GM23248 (cell line): ENCODE results near the gene TMEM35B. TPM values are rescaled to one million over a fixed set of nuclear protein-coding genes. Genes with fewer than 3 reads are reported as not detected.

ENCODE experiments used
- DNase-seq: peaks from one replicate; pipeline ENCODE4 v3.0.0-alpha.2; 2015
- H2AFZ ChIP-seq: fragments of 200-600 bp; sonication (generic); 2 replicates; pipeline ENCODE4 v1.6.1; 2016; ENCODE audit warnings: antibody characterized with exemption
- H3F3A ChIP-seq: fragments of 200-600 bp; sonication (generic); 2 replicates; pipeline ENCODE4 v1.6.1; 2016; ENCODE audit warnings: mild to moderate bottlenecking, antibody characterized with exemption, mixed run types; ENCODE audit not compliant: insufficient read depth
- H3K27ac ChIP-seq: fragments of 200-600 bp; sonication (generic); 2 replicates; pipeline ENCODE4 v1.5.1; 2016; ENCODE audit warnings: mild to moderate bottlenecking
- H3K27me3 ChIP-seq: fragments of 200-600 bp; sonication (generic); replicated peaks from 2 replicates; pipeline ENCODE4 v1.6.1; 2016; ENCODE audit warnings: mild to moderate bottlenecking; ENCODE audit not compliant: insufficient read depth
- H3K36me3 ChIP-seq: fragments of 200-600 bp; sonication (generic); 2 replicates; pipeline ENCODE4 v1.6.1; 2016; ENCODE audit warnings: low read depth, mild to moderate bottlenecking
- H3K4me1 ChIP-seq: fragments of 200-600 bp; sonication (generic); 2 replicates; pipeline ENCODE4 v1.6.1; 2016; ENCODE audit warnings: mild to moderate bottlenecking; ENCODE audit not compliant: insufficient read depth
- H3K4me2 ChIP-seq: fragments of 200-600 bp; sonication (generic); one replicate; pipeline ENCODE4 v1.6.1; 2016; ENCODE audit warnings: mild to moderate bottlenecking; ENCODE audit not compliant: unreplicated experiment
- H3K4me3 ChIP-seq: fragments of 200-600 bp; sonication (generic); 2 replicates; pipeline ENCODE4 v1.5.1; 2016; ENCODE audit warnings: mild to moderate bottlenecking
- H3K79me2 ChIP-seq: fragments of 200-600 bp; sonication (generic); 2 replicates; pipeline ENCODE4 v1.6.1; 2016; ENCODE audit warnings: mild to moderate bottlenecking; ENCODE audit not compliant: insufficient read depth
- H3K9ac ChIP-seq: fragments of 200-600 bp; sonication (generic); 2 replicates; pipeline ENCODE4 v1.6.1; 2016; ENCODE audit warnings: mild to moderate bottlenecking
- H3K9me2 ChIP-seq: fragments of 200-600 bp; sonication (generic); 2 replicates; pipeline ENCODE4 v1.6.1; 2016; ENCODE audit warnings: mixed run types, mild to moderate bottlenecking, moderate library complexity; ENCODE audit not compliant: insufficient read depth
- H3K9me3 ChIP-seq: fragments of 200-600 bp; sonication (generic); one replicate; pipeline ENCODE4 v1.6.1; 2017; ENCODE audit warnings: low read depth
- H4K20me1 ChIP-seq: fragments of 200-600 bp; sonication (generic); 2 replicates; pipeline ENCODE4 v1.6.0; 2016; ENCODE audit not compliant: insufficient read depth
- EZH2 ChIP-seq: fragments of 200-600 bp; sonication (generic); IDR thresholded peaks from 2 replicates; pipeline ENCODE4 v1.6.1; 2018; ENCODE audit warnings: antibody characterized with exemption, mild to moderate bottlenecking; ENCODE audit not compliant: insufficient read depth, poor library complexity, severe bottlenecking
- EZH2phosphoT487 ChIP-seq: fragments of 200-600 bp; sonication (generic); IDR thresholded peaks from 2 replicates; pipeline ENCODE4 v1.6.1; 2018; ENCODE audit warnings: antibody characterized with exemption, moderate library complexity, mild to moderate bottlenecking, low read depth; ENCODE audit not compliant: insufficient read depth
- WGBS, 2 experiments: methylation state at CpG; one replicate each; pipeline ENCODE4 v1.1.6; 2015 to 2017; ENCODE audit warnings: low lambda C conversion rate in 2 of 2, low coverage in 1 of 2; ENCODE audit errors: missing lambda C conversion rate in 2 of 2; 5-methylcytosine and 5-hydroxymethylcytosine counted together
- in situ Hi-C: fragments of 300-500 bp; cut with MboI; formaldehyde crosslinking; loops from 2 replicates; pipeline ENCODE4 v1.15.0; 2020
- polyA plus RNA-seq: library from polyadenylated mRNA; unstranded; fragments of >200 nt; fragmentation: Nextera tagmentation; extraction: Ambion mirVana; gene quantifications from 2 replicates; pipeline ENCODE4 v1.2.1, GENCODE V29; 2016
- total RNA-seq: library from RNA; depleted of rRNA; stranded (reverse); fragments of >200 nt; shearing (Covaris generic); gene quantifications from 2 replicates; pipeline ENCODE4 v1.2.3, GENCODE V29; 2014

Gene TMEM35B
- total and polyA plus RNA-seq, 2 experiments from 2014 or later: 49.9 to 114 TPM

GRCh38 chr1:34978921-34979320 lies 6.2 kb downstream of the TMEM35B start:
- Histone ChIP-seq H3K9ac (no peak overlapping the region), H3K27me3 (no peaks in the 10 kb centered on the region), H3K79me2 (peaks cover 24% of the 10 kb centered on the region), H3K4me3 (no peak overlapping the region), H3K36me3 (no peaks in the 10 kb centered on the region), H4K20me1 (no peaks in the 10 kb centered on the region), H2AFZ (no peak overlapping the region), H3K9me3 (no peaks in the 10 kb centered on the region), H3K9me2 (no peaks in the 10 kb centered on the region), H3F3A (no peaks in the 10 kb centered on the region), H3K4me2 (no peak overlapping the region), H3K4me1 (peaks cover 5% of the 10 kb centered on the region), H3K27ac (no peak overlapping the region)
- TF ChIP-seq EZH2phosphoT487: no peak
- TF ChIP-seq EZH2: no peak
- in situ Hi-C loops: no loop called here
- no peak for DNase-seq
- WGBS, 2 experiments: 71 to 79% methylated on average over 6 of the region's 6 CpGs

GRCh38 chr1:34977858-34978257 lies 7.3 kb downstream of the TMEM35B start:
- no peaks in the 10 kb centered on the region for H3K9me3 ChIP-seq
- no peak overlapping the region for H2AFZ ChIP-seq
- H3K27ac ChIP-seq: no peak overlapping the region
- in situ Hi-C loops: no loop called here
- 100% methylated on average over 2 of the region's 2 CpGs for WGBS, 2 experiments
- H3K36me3 ChIP-seq: no peaks in the 10 kb centered on the region
- no peaks in the 10 kb centered on the region for H4K20me1 ChIP-seq
- H3K4me1 ChIP-seq: no peaks in the 10 kb centered on the region
- no peaks in the 10 kb centered on the region for H3K27me3 ChIP-seq
- H3F3A ChIP-seq: no peaks in the 10 kb centered on the region
- no peaks in the 10 kb centered on the region for H3K9me2 ChIP-seq
- H3K79me2 ChIP-seq: peaks cover 14% of the 10 kb centered on the region
- no peak overlapping the region for H3K4me3 ChIP-seq
- no peak for TF ChIP-seq EZH2phosphoT487
- TF ChIP-seq EZH2: no peak
- no peak for DNase-seq
- no peak overlapping the region for H3K9ac ChIP-seq
- H3K4me2 ChIP-seq: no peak overlapping the region

- Histone ChIP-seq H3K79me2 (peaks cover 7% of the 10 kb centered on the region; the same call in 1 of the 2 replicates), H3K27ac (no peak overlapping the region), H3K9me3 (no peaks in the 10 kb centered on the region), H3K9ac (no peak overlapping the region), H3F3A (no peaks in the 10 kb centered on the region), H3K27me3 (no peaks in the 10 kb centered on the region), H3K9me2 (no peaks in the 10 kb centered on the region), H2AFZ (no peak overlapping the region), H3K4me3 (no peak overlapping the region), H3K36me3 (no peaks in the 10 kb centered on the region), H3K4me1 (no peaks in the 10 kb centered on the region), H4K20me1 (no peaks in the 10 kb centered on the region), H3K4me2 (no peak overlapping the region)
- no peak for DNase-seq
- TF ChIP-seq EZH2 (no peak), EZH2phosphoT487 (no peak)
- WGBS, 2 experiments: 97 to 98% methylated on average over 13 of the region's 13 CpGs
- in situ Hi-C loops: no loop called here
Observed at GRCh38 chr1:34977210-34977471, 8.0 kb downstream of the TMEM35B start.

GRCh38 chr1:34976384-34977209 lies 8.6 kb downstream of the TMEM35B start:
- H3K4me1 ChIP-seq: no peaks in the 10 kb centered on the region
- WGBS, 2 experiments: 67 to 70% methylated on average over 63 to 70 of the region's 72 CpGs
- H3K9me3 ChIP-seq: no peaks in the 10 kb centered on the region
- H2AFZ ChIP-seq: no peak overlapping the region
- peaks cover 1% of the 10 kb centered on the region; the same call in 1 of the 2 replicates for H3K79me2 ChIP-seq
- no peaks in the 10 kb centered on the region for H4K20me1 ChIP-seq
- no peaks in the 10 kb centered on the region for H3K27me3 ChIP-seq
- no peaks in the 10 kb centered on the region for H3F3A ChIP-seq
- TF ChIP-seq EZH2phosphoT487 (no peak), EZH2 (no peak)
- no peaks in the 10 kb centered on the region for H3K9me2 ChIP-seq
- H3K36me3 ChIP-seq: no peaks in the 10 kb centered on the region
- in situ Hi-C loops: no loop called here
- H3K9ac ChIP-seq: no peak overlapping the region
- no peak for DNase-seq
- no peak overlapping the region for H3K4me2 ChIP-seq
- no peak overlapping the region for H3K4me3 ChIP-seq
- H3K27ac ChIP-seq: no peak overlapping the region

- no peaks in the 10 kb centered on the region for H4K20me1 ChIP-seq
- no peaks in the 10 kb centered on the region for H3K4me1 ChIP-seq
- in situ Hi-C loops: no loop called here
- H3K27ac ChIP-seq: no peak overlapping the region
- no peak overlapping the region for H3K4me3 ChIP-seq
- TF ChIP-seq EZH2phosphoT487: no peak
- TF ChIP-seq EZH2: no peak
- no peaks in the 10 kb centered on the region for H3F3A ChIP-seq
- DNase-seq: no peak
- H3K9ac ChIP-seq: no peak overlapping the region
- no peaks in the 10 kb centered on the region for H3K79me2 ChIP-seq
- H3K9me2 ChIP-seq: no peaks in the 10 kb centered on the region
- H3K4me2 ChIP-seq: no peak overlapping the region
- no peaks in the 10 kb centered on the region for H3K36me3 ChIP-seq
- H3K27me3 ChIP-seq: no peaks in the 10 kb centered on the region
- 96% methylated on average over 6 of the region's 6 CpGs for WGBS, 2 experiments
- H2AFZ ChIP-seq: no peak overlapping the region
- H3K9me3 ChIP-seq: no peaks in the 10 kb centered on the region
Observed at GRCh38 chr1:34975771-34976170, 9.4 kb downstream of the TMEM35B start.
